H1 (cell line): ENCODE data around the gene GPER1. TPM values are rescaled to one million over a fixed set of nuclear protein-coding genes. Genes with fewer than 3 reads are reported as not detected.

Experiments used
- polyA plus RNA-seq, 7 experiments: library from polyadenylated mRNA; depleted of rRNA in 3 of 7; stranded (reverse) in 5 of 7; unstranded in 2 of 7; fragments of >200 nt in 5 of 7; fragments of 200-250 nt in 2 of 7; gene quantifications; 1 replicate in 5 of 7; 2 replicates in 1 of 7; 4 replicates in 1 of 7; pipeline versions ENCODE4 v1.2.1 to v1.2.3, GENCODE V29; 2011 to 2013; ENCODE audit warnings: missing spikeins in 2 of 7, mixed read lengths in 2 of 7
- total RNA-seq: library from RNA; stranded (reverse); fragmentation: NEBNext Ultra II Directional; extraction: Animal tissue kit (Norgen Biotek cat#: 25700); gene quantifications from 2 replicates; pipeline ENCODE4 v1.2.1, GENCODE V29; 2021
- TF ChIP-seq, protein P1 (sequence below): fragments of 300-600 bp; sonication (generic); IDR thresholded peaks from 2 replicates; pipeline ENCODE4 v1.7.1; 2012; ENCODE audit warnings: low read length, moderate library complexity, mild to moderate bottlenecking, inconsistent platforms; ENCODE audit not compliant: insufficient replicate concordance

Gene GPER1
- total and polyA plus RNA-seq, 2 of the 8 experiments (the other 6 are each of a cell fraction or from before 2014, with no cell fraction given) = 0.24 to 0.47 TPM

DNA sequence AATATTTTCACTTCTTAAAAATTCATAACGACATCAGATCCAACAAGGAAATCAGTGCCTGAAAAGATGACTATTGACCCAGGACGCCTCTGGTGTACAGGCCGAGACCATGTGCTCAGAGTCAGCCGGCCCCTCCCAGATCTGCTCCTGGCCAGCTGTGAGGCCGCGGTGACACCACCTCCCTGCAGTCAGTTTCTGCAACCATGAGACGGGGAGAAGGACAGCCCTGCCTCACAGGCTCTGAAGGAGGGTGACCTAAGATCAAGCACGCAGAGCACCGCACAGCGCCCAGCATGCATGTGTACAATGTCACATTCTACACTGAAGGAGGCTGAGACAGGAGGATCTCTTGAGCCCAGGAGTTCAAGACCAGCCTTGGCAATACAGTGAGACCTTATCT is 2.6 kb upstream of the GPER1 start (continued):
- TF ChIP-seq, protein P1, sequence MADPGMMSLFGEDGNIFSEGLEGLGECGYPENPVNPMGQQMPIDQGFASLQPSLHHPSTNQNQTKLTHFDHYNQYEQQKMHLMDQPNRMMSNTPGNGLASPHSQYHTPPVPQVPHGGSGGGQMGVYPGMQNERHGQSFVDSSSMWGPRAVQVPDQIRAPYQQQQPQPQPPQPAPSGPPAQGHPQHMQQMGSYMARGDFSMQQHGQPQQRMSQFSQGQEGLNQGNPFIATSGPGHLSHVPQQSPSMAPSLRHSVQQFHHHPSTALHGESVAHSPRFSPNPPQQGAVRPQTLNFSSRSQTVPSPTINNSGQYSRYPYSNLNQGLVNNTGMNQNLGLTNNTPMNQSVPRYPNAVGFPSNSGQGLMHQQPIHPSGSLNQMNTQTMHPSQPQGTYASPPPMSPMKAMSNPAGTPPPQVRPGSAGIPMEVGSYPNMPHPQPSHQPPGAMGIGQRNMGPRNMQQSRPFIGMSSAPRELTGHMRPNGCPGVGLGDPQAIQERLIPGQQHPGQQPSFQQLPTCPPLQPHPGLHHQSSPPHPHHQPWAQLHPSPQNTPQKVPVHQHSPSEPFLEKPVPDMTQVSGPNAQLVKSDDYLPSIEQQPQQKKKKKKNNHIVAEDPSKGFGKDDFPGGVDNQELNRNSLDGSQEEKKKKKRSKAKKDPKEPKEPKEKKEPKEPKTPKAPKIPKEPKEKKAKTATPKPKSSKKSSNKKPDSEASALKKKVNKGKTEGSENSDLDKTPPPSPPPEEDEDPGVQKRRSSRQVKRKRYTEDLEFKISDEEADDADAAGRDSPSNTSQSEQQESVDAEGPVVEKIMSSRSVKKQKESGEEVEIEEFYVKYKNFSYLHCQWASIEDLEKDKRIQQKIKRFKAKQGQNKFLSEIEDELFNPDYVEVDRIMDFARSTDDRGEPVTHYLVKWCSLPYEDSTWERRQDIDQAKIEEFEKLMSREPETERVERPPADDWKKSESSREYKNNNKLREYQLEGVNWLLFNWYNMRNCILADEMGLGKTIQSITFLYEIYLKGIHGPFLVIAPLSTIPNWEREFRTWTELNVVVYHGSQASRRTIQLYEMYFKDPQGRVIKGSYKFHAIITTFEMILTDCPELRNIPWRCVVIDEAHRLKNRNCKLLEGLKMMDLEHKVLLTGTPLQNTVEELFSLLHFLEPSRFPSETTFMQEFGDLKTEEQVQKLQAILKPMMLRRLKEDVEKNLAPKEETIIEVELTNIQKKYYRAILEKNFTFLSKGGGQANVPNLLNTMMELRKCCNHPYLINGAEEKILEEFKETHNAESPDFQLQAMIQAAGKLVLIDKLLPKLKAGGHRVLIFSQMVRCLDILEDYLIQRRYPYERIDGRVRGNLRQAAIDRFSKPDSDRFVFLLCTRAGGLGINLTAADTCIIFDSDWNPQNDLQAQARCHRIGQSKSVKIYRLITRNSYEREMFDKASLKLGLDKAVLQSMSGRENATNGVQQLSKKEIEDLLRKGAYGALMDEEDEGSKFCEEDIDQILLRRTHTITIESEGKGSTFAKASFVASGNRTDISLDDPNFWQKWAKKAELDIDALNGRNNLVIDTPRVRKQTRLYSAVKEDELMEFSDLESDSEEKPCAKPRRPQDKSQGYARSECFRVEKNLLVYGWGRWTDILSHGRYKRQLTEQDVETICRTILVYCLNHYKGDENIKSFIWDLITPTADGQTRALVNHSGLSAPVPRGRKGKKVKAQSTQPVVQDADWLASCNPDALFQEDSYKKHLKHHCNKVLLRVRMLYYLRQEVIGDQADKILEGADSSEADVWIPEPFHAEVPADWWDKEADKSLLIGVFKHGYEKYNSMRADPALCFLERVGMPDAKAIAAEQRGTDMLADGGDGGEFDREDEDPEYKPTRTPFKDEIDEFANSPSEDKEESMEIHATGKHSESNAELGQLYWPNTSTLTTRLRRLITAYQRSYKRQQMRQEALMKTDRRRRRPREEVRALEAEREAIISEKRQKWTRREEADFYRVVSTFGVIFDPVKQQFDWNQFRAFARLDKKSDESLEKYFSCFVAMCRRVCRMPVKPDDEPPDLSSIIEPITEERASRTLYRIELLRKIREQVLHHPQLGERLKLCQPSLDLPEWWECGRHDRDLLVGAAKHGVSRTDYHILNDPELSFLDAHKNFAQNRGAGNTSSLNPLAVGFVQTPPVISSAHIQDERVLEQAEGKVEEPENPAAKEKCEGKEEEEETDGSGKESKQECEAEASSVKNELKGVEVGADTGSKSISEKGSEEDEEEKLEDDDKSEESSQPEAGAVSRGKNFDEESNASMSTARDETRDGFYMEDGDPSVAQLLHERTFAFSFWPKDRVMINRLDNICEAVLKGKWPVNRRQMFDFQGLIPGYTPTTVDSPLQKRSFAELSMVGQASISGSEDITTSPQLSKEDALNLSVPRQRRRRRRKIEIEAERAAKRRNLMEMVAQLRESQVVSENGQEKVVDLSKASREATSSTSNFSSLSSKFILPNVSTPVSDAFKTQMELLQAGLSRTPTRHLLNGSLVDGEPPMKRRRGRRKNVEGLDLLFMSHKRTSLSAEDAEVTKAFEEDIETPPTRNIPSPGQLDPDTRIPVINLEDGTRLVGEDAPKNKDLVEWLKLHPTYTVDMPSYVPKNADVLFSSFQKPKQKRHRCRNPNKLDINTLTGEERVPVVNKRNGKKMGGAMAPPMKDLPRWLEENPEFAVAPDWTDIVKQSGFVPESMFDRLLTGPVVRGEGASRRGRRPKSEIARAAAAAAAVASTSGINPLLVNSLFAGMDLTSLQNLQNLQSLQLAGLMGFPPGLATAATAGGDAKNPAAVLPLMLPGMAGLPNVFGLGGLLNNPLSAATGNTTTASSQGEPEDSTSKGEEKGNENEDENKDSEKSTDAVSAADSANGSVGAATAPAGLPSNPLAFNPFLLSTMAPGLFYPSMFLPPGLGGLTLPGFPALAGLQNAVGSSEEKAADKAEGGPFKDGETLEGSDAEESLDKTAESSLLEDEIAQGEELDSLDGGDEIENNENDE = no peak
